Activated B cell treated with CpG ODN at 0.5 μM for 24 hours (primary cell): Measurements from ENCODE around the gene SLCO3A1. TPM values are rescaled to one million over a fixed set of nuclear protein-coding genes. Genes with fewer than 3 reads are reported as not detected.

Experiments used
- ATAC-seq: fragments of 200-7000 bp; cut with Tn5 transposase; one replicate; pipeline ENCODE4 v1.10.0; 2021; ENCODE audit warnings: low read depth, mild to moderate bottlenecking, moderate library complexity
- CTCF ChIA-PET: fragments of 350-600 bp; sonication (Branson Sonifier 250); formaldehyde crosslinking; loops from one replicate; lab custom pipeline; 2021; ENCODE audit warnings: antibody characterized with exemption; lab: Charles Lee
- POLR2A ChIA-PET: fragments of 350-600 bp; sonication (Branson Sonifier 250); formaldehyde crosslinking; loops from one replicate; lab custom pipeline; 2021; ENCODE audit warnings: antibody characterized with exemption; lab: Charles Lee
- DNase-seq: peaks from one replicate; pipeline ENCODE4 v3.0.0; 2022
- H3K27ac Mint-ChIP-seq: one replicate; pipeline ENCODE4 v1.8.0; 2020; ENCODE audit warnings: mixed read lengths
- H3K27me3 Mint-ChIP-seq: one replicate; pipeline ENCODE4 v1.8.0; 2021; ENCODE audit warnings: mixed read lengths
- H3K36me3 Mint-ChIP-seq: one replicate; pipeline ENCODE4 v1.8.0; 2021; ENCODE audit warnings: low read depth, mixed read lengths
- H3K4me1 Mint-ChIP-seq: one replicate; pipeline ENCODE4 v1.8.0; 2021; ENCODE audit warnings: mixed read lengths
- H3K4me3 Mint-ChIP-seq: one replicate; pipeline ENCODE4 v1.8.0; 2020; ENCODE audit warnings: mild to moderate bottlenecking, mixed read lengths
- H3K9me3 Mint-ChIP-seq: one replicate; pipeline ENCODE4 v1.8.0; 2020; ENCODE audit warnings: mixed read lengths
- intact Hi-C: fragments of 100-400 bp; cut with micrococcal nuclease; formaldehyde crosslinking; loops from one replicate; pipeline ENCODE4 v1.15.1; 2024
- total RNA-seq: library from RNA; stranded (reverse); gene quantifications from 2 replicates; pipeline ENCODE4 v1.2.3, GENCODE V29; 2022
- TF ChIP-seq, protein P1 (sequence below): fragments of 200-600 bp; IDR thresholded peaks from one replicate; pipeline ENCODE4 v1.8.0; 2022; ENCODE audit warnings: antibody characterized with exemption, mild to moderate bottlenecking

SLCO3A1 gene
- total RNA-seq, 1 donor from 2014 or later = 0.82 TPM

DNA sequence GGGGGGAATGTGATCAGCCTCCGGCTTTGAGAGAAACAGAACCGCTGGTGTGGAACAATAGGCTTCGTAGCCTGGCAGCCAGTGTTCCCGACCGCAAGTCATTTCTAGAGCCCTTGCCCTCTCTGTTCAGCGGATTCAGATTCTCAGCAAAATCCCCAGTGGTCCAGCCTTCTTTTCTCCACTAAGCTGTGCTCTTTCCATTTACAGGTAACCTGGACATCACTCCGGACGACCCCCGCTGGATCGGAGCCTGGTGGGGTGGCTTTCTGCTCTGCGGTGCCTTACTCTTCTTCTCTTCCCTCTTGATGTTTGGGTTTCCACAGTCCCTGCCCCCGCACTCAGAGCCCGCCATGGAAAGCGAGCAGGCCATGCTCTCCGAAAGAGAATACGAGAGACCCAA, 250.6 kb downstream of the SLCO3A1 start:
- POLR2A ChIA-PET = no interaction called here
- intact Hi-C loops = loop anchor here (5.0 kb wide), 1 partner anchor 278 kb away; no protein-coding TSS in a partner anchor
- H3K4me3 Mint-ChIP-seq = no peak overlapping the region

DNA sequence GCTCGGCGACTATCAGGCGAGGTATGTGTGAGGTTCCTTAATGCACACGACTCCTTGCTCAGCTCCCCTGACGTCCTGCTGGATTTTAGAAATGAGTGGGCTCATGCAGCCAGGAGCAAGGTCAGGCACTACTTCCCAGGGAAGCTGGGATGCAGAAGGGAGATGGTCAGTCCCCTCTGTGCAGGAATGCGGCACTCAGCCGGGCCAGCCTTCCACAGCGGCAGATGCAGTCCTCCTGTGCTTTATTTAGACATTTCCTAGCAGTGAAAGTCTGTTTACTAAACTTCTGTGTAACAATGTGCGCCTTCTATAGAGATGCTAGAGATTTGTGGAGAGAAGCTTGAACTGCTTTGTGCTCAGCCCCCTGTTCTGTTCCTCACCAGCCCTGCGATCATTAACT, 252.1 kb downstream of the SLCO3A1 start:
- intact Hi-C loops = no loop called here
- no peak for DNase-seq
- ChIA-PET CTCF (interaction anchor here (1.3 kb wide), 1 partner anchor 9 kb away, joined by 4 read pairs; no protein-coding TSS in a partner anchor), POLR2A (no interaction called here)
- ATAC-seq = no peak
- Mint-ChIP-seq H3K4me1 (peaks cover 11% of the 10 kb centered on the region), H3K27ac (no peak overlapping the region), H3K36me3 (no peaks in the 10 kb centered on the region), H3K9me3 (no peaks in the 10 kb centered on the region), H3K4me3 (no peak overlapping the region), H3K27me3 (no peaks in the 10 kb centered on the region)
- TF ChIP-seq, protein P1, sequence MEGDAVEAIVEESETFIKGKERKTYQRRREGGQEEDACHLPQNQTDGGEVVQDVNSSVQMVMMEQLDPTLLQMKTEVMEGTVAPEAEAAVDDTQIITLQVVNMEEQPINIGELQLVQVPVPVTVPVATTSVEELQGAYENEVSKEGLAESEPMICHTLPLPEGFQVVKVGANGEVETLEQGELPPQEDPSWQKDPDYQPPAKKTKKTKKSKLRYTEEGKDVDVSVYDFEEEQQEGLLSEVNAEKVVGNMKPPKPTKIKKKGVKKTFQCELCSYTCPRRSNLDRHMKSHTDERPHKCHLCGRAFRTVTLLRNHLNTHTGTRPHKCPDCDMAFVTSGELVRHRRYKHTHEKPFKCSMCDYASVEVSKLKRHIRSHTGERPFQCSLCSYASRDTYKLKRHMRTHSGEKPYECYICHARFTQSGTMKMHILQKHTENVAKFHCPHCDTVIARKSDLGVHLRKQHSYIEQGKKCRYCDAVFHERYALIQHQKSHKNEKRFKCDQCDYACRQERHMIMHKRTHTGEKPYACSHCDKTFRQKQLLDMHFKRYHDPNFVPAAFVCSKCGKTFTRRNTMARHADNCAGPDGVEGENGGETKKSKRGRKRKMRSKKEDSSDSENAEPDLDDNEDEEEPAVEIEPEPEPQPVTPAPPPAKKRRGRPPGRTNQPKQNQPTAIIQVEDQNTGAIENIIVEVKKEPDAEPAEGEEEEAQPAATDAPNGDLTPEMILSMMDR = no peak

More for the DNA sequence above, 250.6 kb downstream of the SLCO3A1 start:
- CTCF ChIA-PET = no interaction called here
- no peaks in the 10 kb centered on the region for H3K36me3 Mint-ChIP-seq
- peaks cover 11% of the 10 kb centered on the region for H3K4me1 Mint-ChIP-seq
- no peaks in the 10 kb centered on the region for H3K9me3 Mint-ChIP-seq
- H3K27me3 Mint-ChIP-seq = no peaks in the 10 kb centered on the region
- DNase-seq (no peak), ATAC-seq (no peak)
- TF ChIP-seq, protein P1 = no peak
- H3K27ac Mint-ChIP-seq = no peak overlapping the region

DNA sequence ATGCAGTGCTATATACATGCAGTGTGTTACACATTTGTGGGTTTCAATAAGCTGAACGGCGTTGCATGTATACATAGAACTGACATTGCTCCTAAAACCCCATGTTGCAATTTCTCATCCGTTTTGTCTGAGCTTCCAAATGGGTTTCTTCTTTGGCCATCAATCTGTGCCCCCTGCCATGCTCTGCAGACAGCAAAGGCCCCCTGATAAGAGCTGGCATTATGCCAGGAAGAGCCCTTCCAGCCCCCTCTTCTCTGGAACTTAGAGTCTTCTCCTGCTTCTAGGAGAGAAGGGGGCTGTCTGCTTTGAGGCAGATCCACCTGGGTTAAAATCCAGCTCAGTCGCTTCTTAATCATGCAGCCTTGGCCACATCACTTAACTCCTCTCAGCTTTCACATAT, 254.0 kb downstream of the SLCO3A1 start:
- no peak overlapping the region for H3K27ac Mint-ChIP-seq

DNA sequence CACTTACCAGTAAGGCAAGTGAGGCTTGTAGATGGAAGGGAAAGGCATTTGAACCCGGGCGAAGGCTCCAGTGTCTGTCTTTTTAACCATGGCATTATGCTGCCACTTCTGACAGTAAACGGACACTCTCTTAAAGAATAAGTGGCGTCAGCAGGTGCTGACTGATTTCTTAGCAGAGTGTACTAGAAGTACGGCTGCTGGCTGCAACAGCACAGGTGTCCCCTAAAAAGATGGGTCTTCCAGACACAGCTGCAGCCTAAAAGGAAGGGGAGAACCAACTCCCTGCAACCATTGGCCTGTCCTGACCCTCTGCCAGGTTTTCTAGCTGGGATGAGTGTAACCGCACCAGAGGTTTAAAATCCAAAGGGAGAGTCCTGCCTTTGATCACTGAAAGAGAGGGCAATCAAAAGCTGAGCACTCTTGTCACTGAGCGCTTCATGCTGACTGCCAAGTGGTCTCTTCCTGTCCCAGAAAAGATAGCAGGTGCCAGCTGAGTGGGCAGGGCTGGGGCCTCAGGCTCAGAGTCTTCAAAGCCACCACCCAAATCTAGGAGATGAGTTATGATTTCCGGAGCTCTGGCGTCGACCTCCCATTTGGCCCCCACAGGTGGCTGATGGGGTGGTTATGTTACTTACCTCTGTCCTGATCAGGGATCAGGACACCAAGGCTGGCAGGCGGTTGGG, 255.8 kb downstream of the SLCO3A1 start:
- ChIA-PET CTCF (no interaction called here), POLR2A (no interaction called here)
- Mint-ChIP-seq H3K27me3 (no peaks in the 10 kb centered on the region), H3K4me1 (no peaks in the 10 kb centered on the region), H3K36me3 (no peaks in the 10 kb centered on the region), H3K27ac (no peak overlapping the region), H3K4me3 (no peak overlapping the region), H3K9me3 (no peaks in the 10 kb centered on the region)
- ATAC-seq = no peak
- TF ChIP-seq, protein P1 = no peak
- no peak for DNase-seq
- intact Hi-C loops = no loop called here

More for the DNA sequence above, 254.0 kb downstream of the SLCO3A1 start:
- Mint-ChIP-seq H3K4me1 (no peaks in the 10 kb centered on the region), H3K4me3 (no peak overlapping the region), H3K9me3 (no peaks in the 10 kb centered on the region), H3K36me3 (no peaks in the 10 kb centered on the region), H3K27me3 (no peaks in the 10 kb centered on the region)
- ATAC-seq (no peak), DNase-seq (no peak)
- intact Hi-C loops = no loop called here
- ChIA-PET CTCF (no interaction called here), POLR2A (no interaction called here)
- TF ChIP-seq, protein P1 = no peak

DNA sequence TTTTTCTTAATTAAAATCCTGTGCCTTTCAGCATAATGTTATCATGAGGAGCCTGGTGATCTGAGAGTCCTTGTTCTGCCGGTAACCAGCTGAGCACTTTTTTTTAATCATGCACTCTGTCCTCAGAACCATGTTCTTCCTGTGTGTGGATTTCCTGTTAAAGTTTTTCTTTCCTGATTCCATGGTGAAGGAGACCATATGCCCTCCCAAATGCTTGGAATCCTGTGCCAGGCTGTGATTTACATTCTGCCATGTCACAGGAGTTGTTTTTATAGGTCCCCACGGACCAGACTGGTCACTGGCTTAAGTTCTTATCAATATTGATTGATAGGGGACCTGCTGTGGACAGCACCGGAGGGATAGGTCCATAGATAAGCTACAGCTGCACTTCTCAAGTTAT, 257.8 kb downstream of the SLCO3A1 start:
- TF ChIP-seq, protein P1 = no peak
- no peaks in the 10 kb centered on the region for H3K27me3 Mint-ChIP-seq
- no peaks in the 10 kb centered on the region for H3K36me3 Mint-ChIP-seq
- DNase-seq (no peak), ATAC-seq (no peak)
- H3K4me3 Mint-ChIP-seq = no peak overlapping the region
- no peaks in the 10 kb centered on the region for H3K4me1 Mint-ChIP-seq
- CTCF ChIA-PET = no interaction called here
- no peaks in the 10 kb centered on the region for H3K9me3 Mint-ChIP-seq
- POLR2A ChIA-PET = no interaction called here
- intact Hi-C loops = no loop called here
- H3K27ac Mint-ChIP-seq = no peak overlapping the region
